Epidermal melanocyte (primary cell): ENCODE results near the gene CEP20.

Experiments used
- DNase-seq: peaks from one replicate; pipeline ENCODE4 v3.0.0; 2011; ENCODE audit warnings: low spot score; ENCODE audit not compliant: insufficient read length

CEP20 gene

DNA sequence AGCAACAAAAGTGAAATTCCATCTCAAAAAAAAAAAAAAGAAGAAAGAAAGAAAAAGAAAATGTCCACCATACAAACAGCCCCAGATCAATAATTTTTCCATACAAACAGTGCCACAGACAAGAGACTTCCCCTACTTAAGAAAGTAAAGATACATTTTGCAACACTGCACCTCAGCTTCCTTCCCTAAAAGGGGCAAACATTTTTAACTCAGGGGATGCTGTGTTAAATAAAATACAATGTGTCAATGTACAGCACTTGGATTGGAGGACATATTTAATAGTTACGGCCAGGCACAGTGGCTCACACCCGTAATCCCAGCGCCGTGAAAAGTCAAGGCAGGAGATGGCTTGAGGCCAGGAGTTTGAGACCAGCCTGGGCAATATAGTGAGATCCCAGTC is 53.9 kb downstream of the CEP20 start:
- DNase-seq, result no peak

GRCh38 chr16:15833541-15833940 is 54.9 kb downstream of the CEP20 start:
- no peak for DNase-seq

DNA sequence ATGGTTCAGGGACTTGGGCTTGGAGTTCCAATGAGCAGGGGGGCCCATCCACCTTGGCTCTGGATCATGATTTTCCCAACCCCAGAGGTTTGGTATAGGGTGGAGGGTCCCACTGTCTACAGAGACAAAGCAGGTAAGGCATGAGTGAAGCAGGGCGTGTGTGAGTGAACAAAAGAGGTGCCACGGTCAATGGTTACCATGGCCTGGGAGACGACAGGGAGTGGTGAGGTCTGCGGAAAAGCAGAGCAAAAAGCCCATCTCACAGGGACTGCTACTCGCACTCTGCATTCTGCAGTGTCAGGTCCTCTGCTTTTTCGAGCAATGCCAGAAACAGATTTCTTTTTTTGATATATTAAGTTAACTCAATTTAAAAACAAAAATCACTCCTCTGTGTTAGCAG is 56.2 kb downstream of the CEP20 start:
- DNase-seq, result no peak

DNA sequence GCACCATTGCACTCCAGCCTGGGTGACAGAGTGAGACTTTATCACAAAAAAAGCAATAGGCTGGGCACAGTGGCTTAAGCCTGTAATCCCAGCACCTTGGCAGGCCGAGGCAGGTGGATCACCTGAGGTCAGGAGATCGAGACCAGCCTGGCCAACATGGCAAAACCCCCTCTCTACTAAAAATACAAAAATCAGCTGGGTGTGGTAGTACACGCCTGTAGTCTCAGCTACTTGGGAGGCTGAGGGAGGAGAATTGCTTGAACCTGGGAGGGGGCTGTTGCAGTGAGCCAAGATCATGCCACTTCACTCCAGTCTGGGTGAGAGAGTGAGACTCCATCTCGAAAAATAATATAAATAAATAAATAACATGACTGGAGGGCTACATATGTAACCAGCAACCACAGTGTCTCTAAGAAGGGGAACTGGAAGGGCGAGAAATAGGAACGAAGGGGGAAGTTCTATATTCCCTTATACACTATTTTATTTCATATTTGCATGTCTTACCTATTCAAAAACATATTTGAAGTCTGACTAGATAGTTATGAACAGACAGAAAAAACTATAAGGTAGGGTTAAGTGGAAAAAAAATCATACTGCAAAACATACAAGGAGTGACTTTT is 57.5 kb downstream of the CEP20 start:
- no peak for DNase-seq

DNA sequence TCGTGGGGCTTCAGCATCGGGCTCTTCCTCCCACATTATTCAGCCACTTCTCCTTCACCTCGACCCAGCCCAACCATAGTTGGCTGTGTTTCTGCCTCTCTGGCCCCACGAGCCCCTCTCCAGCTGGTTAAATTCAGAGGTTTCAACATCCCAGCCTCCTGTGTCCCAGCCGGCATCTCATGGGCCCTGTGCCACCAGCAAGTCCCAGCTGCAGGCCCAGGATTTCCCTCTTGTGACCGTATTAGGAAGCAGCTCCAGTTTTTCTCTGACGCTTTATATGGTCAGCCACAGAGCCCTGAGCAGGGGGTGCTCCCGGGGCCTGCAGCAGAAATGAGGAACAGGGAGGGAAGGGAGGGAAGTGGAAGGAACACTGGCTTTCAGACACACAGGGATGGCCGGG is 58.9 kb downstream of the CEP20 start:
- no peak for DNase-seq

- no peak for DNase-seq
These were observed 60.6 kb downstream of the CEP20 start for GRCh38 chr16:15827709-15828343.

DNA sequence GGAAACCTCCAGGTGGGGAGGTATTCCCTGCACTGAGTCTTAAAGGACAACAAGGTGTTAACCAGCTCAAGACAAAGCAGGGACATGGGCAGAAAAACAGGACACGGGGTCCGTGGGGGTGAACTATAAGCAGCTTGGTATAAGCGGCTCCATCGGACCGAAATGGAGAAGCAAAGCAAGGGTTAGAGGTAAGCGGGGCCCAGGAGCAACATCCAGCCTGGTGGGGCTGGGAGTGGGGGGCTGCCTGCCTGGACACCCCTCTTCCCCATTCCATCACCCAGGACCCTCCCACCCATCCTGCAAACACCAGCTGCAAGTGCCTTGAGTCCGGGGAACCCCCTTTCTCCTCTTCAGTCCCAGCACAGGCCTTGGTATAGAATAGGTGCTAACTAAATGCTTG is 61.1 kb downstream of the CEP20 start:
- no peak for DNase-seq

DNA sequence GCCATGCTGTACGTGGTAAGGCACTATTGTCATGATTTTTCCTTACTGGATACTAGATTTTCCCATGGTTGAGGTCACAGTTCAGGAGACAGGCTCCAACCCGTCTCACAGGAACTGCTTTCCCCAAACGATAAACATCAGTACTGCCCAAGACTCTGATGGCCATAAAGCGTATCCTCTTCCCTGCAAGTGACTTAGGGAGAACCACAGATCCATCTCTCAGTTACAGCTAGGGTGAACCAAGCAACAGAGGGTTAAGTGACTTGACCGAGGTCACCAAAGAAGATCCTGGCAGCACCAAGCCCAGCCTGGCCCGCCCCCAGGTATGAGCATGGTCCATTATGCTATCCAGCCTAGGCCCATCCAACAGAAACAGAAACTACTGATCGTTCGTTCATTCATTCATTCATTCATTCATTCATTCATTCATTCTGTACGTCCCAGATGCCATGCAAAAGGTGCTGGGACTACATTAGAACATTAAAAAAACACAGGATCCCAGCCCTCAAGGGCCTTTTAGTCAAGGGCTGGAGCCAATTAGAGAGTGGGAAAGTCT is 62.6 kb downstream of the CEP20 start:
- no peak for DNase-seq

DNA sequence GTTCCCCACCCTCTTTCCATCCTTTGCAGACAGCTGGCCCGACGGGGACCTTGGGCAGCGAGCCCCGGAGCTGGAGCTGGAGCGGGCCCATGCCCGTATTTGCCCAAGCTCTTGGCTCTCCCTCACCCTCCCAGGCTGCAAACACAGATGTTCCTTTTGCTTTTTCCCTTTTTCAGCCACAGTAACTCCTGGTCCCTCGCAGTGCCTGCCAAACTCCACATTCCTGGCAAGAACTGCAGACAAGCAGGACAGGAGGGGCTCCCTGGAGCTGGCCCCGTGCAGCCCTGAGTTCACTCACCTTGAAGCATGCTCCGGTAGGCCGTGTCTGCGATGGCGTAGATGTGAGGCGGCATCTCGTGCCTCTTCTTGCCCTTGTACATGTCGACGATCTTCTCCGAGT is 65.4 kb downstream of the CEP20 start:
- DNase-seq, result no peak

GRCh38 chr16:15820837-15821236 is 67.6 kb downstream of the CEP20 start:
- DNase-seq, result no peak

DNA sequence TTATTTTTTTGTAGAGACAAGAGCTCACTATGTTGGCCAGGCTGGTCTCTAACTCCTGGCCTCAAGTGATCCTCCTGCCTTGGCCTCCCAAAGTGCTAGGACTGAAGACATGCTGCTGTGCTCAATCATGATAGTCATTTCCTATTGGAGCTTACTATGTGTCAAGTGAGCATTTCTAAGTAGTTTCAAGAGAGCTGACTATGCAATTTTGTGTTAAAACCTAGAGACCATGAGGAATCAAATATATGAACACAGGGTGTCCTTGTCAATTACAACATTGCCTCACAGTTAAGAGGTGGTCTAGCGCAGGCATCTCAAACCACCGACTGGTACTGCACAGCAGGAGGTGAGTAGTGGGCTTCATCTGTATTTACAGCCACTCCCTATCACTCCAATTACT is 69.4 kb downstream of the CEP20 start:
- no peak for DNase-seq

DNA sequence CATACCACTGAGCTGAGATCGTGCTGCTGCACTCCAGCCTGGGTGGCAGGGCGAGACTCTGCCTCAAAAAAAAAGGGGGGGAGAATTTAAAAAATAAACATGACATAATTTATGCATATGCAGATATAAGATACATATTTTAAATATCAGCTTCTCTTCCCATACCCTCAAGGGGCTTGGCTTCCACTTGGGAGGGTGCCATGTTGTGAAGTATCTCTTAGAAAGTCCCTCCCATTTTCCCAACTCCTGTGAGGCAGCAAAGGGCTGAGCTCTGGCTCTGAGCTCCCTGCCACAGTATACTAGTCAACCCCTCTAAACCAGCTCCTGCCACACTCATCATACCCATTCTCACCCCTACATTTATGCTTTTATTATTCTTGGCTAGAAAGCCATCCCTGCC is 71.0 kb downstream of the CEP20 start:
- no peak for DNase-seq

GRCh38 chr16:15816228-15816627 is 72.2 kb downstream of the CEP20 start:
- DNase-seq, result no peak
